GM15510 (cell line): ENCODE measurements around the gene CFAP90.

Source experiments
- POLR2A ChIP-seq: IDR thresholded peaks from 3 replicates; pipeline ENCODE4 v1.6.1; 2011; ENCODE audit warnings: borderline replicate concordance; ENCODE audit not compliant: insufficient read length; ENCODE audit errors: extremely low read depth

CFAP90 gene

DNA sequence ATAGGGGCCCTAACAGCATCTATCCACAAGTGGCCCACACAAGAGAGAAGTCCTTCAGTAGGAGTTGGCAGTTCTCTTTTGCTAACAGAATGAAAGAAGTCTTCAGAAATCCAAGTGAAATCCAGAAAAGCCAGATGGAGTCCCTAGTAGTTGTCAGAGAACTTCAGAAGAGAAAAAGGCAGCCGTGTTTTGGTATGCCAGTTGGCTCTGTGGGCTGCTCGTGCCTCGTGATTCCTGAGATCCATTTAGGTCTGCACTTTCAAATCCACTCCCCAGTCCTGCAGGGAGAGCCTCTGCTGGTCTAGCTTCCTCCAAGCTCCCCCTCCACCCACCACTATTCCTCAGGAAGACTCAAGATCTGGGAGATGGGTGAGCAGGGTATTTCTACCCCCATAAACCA is 69.0 kb downstream of the CFAP90 start:
- no peak for TF ChIP-seq POLR2A
